GM12878 (cell line): Measurements from ENCODE around the gene SRBD1. TPM values are rescaled to one million over a fixed set of nuclear protein-coding genes. Genes with fewer than 3 reads are reported as not detected.

ENCODE experiments used
- ATAC-seq: fragments of 200-7000 bp; cut with Tn5 transposase; 3 replicates; pipeline ENCODE4 v1.9.1; 2020; ENCODE audit warnings: mild to moderate bottlenecking, moderate library complexity
- BruUV-seq: library from RNA; stranded (reverse); fragments of 400-500 nt; replicated peaks from 2 replicates; lab custom pipeline; 2021; lab: Mats Ljungman, UMichigan
- CTCF ChIA-PET: fragments of 300-600 bp; sonication (Branson Sonifier 250); formaldehyde crosslinking; extraction: SDS; loops from one replicate; lab custom pipeline; 2021; ENCODE audit warnings: inconsistent platforms; lab: Yijun Ruan, JAX
- POLR2A ChIA-PET: fragments of 350-600 bp; formaldehyde crosslinking; extraction: SDS; loops from one replicate; lab custom pipeline; 2021; ENCODE audit warnings: inconsistent platforms; lab: Charles Lee
- RAD21 ChIA-PET: fragments of 300-600 bp; sonication (Branson Sonifier 250); formaldehyde crosslinking; loops from one replicate; lab custom pipeline; 2023; ENCODE audit warnings: antibody characterized with exemption; ENCODE audit not compliant: unreplicated experiment; lab: Charles Lee
- SMC1A ChIA-PET: fragments of 300-600 bp; sonication (Branson Sonifier 250); formaldehyde crosslinking; loops from one replicate; lab custom pipeline; 2023; ENCODE audit not compliant: unreplicated experiment, uncharacterized antibody; lab: Charles Lee
- DNase-seq: peaks from one replicate; pipeline ENCODE4 v3.0.0-alpha.2; 2011; ENCODE audit warnings: low read depth, low spot score
- FAIRE-seq: peaks from 3 replicates; lab custom pipeline; 2011; peaks lifted over from hg19 to GRCh38; lab: Jason Lieb, UNC
- H2AFZ ChIP-seq: 2 replicates; pipeline ENCODE4 v1.6.0; 2011; ENCODE audit warnings: low read depth, low read length, control low read depth; ENCODE audit not compliant: control insufficient read depth
- H3K27ac ChIP-seq: 2 replicates; pipeline ENCODE4 v1.5.1; 2011; ENCODE audit warnings: control low read depth; ENCODE audit not compliant: control insufficient read depth, insufficient read depth
- H3K27me3 ChIP-seq, 2 experiments: replicated peaks in 1 of 2; 2 replicates each; pipeline versions ENCODE4 v1.6.0 to v1.6.1; 2011; ENCODE audit warnings: low read length in 1 of 2; ENCODE audit not compliant: control insufficient read depth in 2 of 2, insufficient read depth in 2 of 2
- H3K36me3 ChIP-seq, 2 experiments: 2 replicates each; pipeline ENCODE4 v1.5.1; 2011; ENCODE audit warnings: low read length in 1 of 2; ENCODE audit not compliant: control insufficient read depth in 2 of 2, insufficient read depth in 2 of 2
- H3K4me1 ChIP-seq: 2 replicates; pipeline ENCODE4 v1.6.1; 2011; ENCODE audit warnings: mild to moderate bottlenecking, low read length, moderate library complexity, mixed read lengths; ENCODE audit not compliant: control insufficient read depth, insufficient read depth
- H3K4me2 ChIP-seq: 2 replicates; pipeline ENCODE4 v1.6.0; 2011; ENCODE audit warnings: control low read depth; ENCODE audit not compliant: control insufficient read depth, insufficient read depth
- H3K4me3 ChIP-seq: fragments of 200-600 bp; sonication (generic); 2 replicates; pipeline ENCODE4 v1.5.1; 2016
- H3K79me2 ChIP-seq: 2 replicates; pipeline ENCODE4 v1.6.0; 2011; ENCODE audit warnings: low read length; ENCODE audit not compliant: control insufficient read depth, insufficient read depth
- H3K9ac ChIP-seq: 2 replicates; pipeline ENCODE4 v1.8.0; 2011; ENCODE audit warnings: low read length, control low read depth, mixed read lengths; ENCODE audit not compliant: control insufficient read depth, insufficient read depth
- H3K9me3 ChIP-seq: replicated peaks from 3 replicates; pipeline ENCODE4 v1.5.1; 2011; ENCODE audit warnings: mild to moderate bottlenecking, low read length; ENCODE audit not compliant: control insufficient read depth, insufficient read depth
- H4K20me1 ChIP-seq: 2 replicates; pipeline ENCODE4 v1.6.0; 2011; ENCODE audit not compliant: control insufficient read depth, insufficient read depth
- DPF2 ChIP-seq: fragments of 450-650 bp; IDR thresholded peaks from 2 replicates; pipeline ENCODE4 v1.6.1; 2017; ENCODE audit warnings: mild to moderate bottlenecking
- HCFC1 ChIP-seq: fragments of 150-350 bp; IDR thresholded peaks from 2 replicates; pipeline ENCODE4 v1.6.1; 2014; ENCODE audit warnings: low read length
- IRF4 ChIP-seq: IDR thresholded peaks from 2 replicates; pipeline ENCODE4 v1.6.1; 2011; ENCODE audit warnings: low read depth, low read length
- NFYB ChIP-seq: IDR thresholded peaks from 2 replicates; pipeline ENCODE4 v1.6.1; 2011; ENCODE audit warnings: low read depth, mild to moderate bottlenecking, low read length, improper control_type of control experiment, moderate library complexity; ENCODE audit not compliant: insufficient read depth
- RFX5 ChIP-seq: IDR thresholded peaks from 2 replicates; pipeline ENCODE4 v1.6.1; 2011; ENCODE audit warnings: low read depth, low read length, improper control_type of control experiment
- STAT1 ChIP-seq: fragments of 450-650 bp; conservative IDR thresholded peaks from 2 replicates; pipeline ENCODE4 v1.6.1; 2014; ENCODE audit warnings: antibody characterized with exemption, mild to moderate bottlenecking
- STAT3 ChIP-seq: IDR thresholded peaks from 2 replicates; pipeline ENCODE4 v1.6.1; 2011; ENCODE audit warnings: low read depth, low read length, improper control_type of control experiment
- WRNIP1 ChIP-seq: IDR thresholded peaks from 2 replicates; pipeline ENCODE4 v1.6.1; 2011; ENCODE audit warnings: low read depth, low read length, improper control_type of control experiment, borderline replicate concordance
- ZNF622 ChIP-seq: fragments of 450-650 bp; IDR thresholded peaks from 2 replicates; pipeline ENCODE4 v1.6.1; 2017; ENCODE audit warnings: mild to moderate bottlenecking, inconsistent platforms
- WGBS: methylation state at CpG from one replicate; pipeline ENCODE4 v1.1.6; 2016; ENCODE audit warnings: low lambda C conversion rate; ENCODE audit not compliant: insufficient replicate concordance, insufficient coverage; ENCODE audit errors: missing lambda C conversion rate; 5-methylcytosine and 5-hydroxymethylcytosine counted together
- in situ Hi-C: fragments of 300-500 bp; cut with MboI; formaldehyde crosslinking; loops from 9 replicates; pipeline ENCODE4 v1.14.3; 2018; ENCODE audit warnings: mixed read lengths
- intact Hi-C: fragments of 100-400 bp; cut with micrococcal nuclease; formaldehyde crosslinking; loops from one replicate; pipeline ENCODE4 v1.14.2; 2022; ENCODE audit not compliant: unreplicated experiment
- polyA plus RNA-seq, 11 experiments: library from polyadenylated mRNA; depleted of rRNA in 4 of 11; unstranded in 6 of 11; stranded (reverse) in 5 of 11; fragments of >200 nt; fragmentation: Nextera tagmentation in 4 of 11; fragmentation: Illumina TruSeq in 1 of 11; extraction: Ambion mirVana in 4 of 11; extraction: Trizol in 1 of 11; gene quantifications; 1 replicate in 1 of 11; 2 replicates in 10 of 11; pipeline versions ENCODE4 v1.2.1 to v1.2.3, GENCODE V29; 2011 to 2016; ENCODE audit warnings: inconsistent platforms in 2 of 11, missing spikeins in 2 of 11, low read depth in 1 of 11
- total RNA-seq, 4 experiments: library from RNA; depleted of rRNA in 3 of 4; stranded (reverse); fragments of >200 nt in 3 of 4; fragmentation: Illumina TruSeq in 1 of 4; extraction: Trizol in 1 of 4; gene quantifications; 2 replicates each; pipeline versions ENCODE4 v1.2.1 to v1.2.3, GENCODE V29; 2013 to 2021
- TF ChIP-seq, protein P1 (sequence below): IDR thresholded peaks from 2 replicates; pipeline ENCODE4 v1.6.1; 2011; ENCODE audit warnings: borderline replicate concordance, low read depth, mild to moderate bottlenecking, moderate library complexity, mixed read lengths, low read length; ENCODE audit not compliant: insufficient read depth; ENCODE audit errors: extremely low read length

SRBD1 gene
- total and polyA plus RNA-seq, 10 of the 15 experiments (the other 5 are each of a cell fraction or from before 2014, with no cell fraction given), result 9.7 to 33.1 (median 20.1) TPM

- POLR2A ChIA-PET, result no interaction called here
- intact Hi-C loops (loop anchor here (5.0 kb wide), 1 partner anchor 352 kb away; no protein-coding TSS in a partner anchor), in situ Hi-C loops (loop anchor here (25.0 kb wide), 1 partner anchor 722 kb away; no protein-coding TSS in a partner anchor)
- TF ChIP-seq NFYB (peak; percentile 85), WRNIP1 (no peak), STAT1 (no peak), IRF4 (no peak), DPF2 (no peak), ZNF622 (no peak), RFX5 (no peak), STAT3 (no peak), HCFC1 (no peak)
- TF ChIP-seq, protein P1, sequence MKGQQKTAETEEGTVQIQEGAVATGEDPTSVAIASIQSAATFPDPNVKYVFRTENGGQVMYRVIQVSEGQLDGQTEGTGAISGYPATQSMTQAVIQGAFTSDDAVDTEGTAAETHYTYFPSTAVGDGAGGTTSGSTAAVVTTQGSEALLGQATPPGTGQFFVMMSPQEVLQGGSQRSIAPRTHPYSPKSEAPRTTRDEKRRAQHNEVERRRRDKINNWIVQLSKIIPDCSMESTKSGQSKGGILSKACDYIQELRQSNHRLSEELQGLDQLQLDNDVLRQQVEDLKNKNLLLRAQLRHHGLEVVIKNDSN, result peak; percentile 21
- CTCF ChIA-PET, result interaction anchor here (1.5 kb wide), 1 partner anchor 138 kb away, joined by 4 read pairs; no protein-coding TSS in a partner anchor
- BruUV-seq, result no TSS peak
- no peaks in the 10 kb centered on the region for H4K20me1 ChIP-seq
- SMC1A ChIA-PET, result interaction anchor here (0.7 to 4.0 kb wide), 2 partner anchors 9 to 296 kb away, joined by 4 to 16 read pairs; no protein-coding TSS in a partner anchor
- H3K27me3 ChIP-seq, result no peaks in the 10 kb centered on the region; a peak in 1 of 4 replicates
- FAIRE-seq (no peak), DNase-seq (no peak), ATAC-seq (no peak)
- no peaks in the 10 kb centered on the region for H3K36me3 ChIP-seq
- H3K4me1 ChIP-seq, result no peaks in the 10 kb centered on the region; the same call in 1 of the 2 replicates
- H3K9me3 ChIP-seq, result no peaks in the 10 kb centered on the region
- H2AFZ ChIP-seq, result no peak overlapping the region
- 11% methylated on average over 2 of the region's 2 CpGs for WGBS
- no peaks in the 10 kb centered on the region for H3K79me2 ChIP-seq
- RAD21 ChIA-PET, result no interaction called here
- no peak overlapping the region for H3K9ac ChIP-seq
- H3K4me2 ChIP-seq, result no peak overlapping the region
- no peak overlapping the region for H3K4me3 ChIP-seq
- H3K27ac ChIP-seq, result no peak overlapping the region
Observed at GRCh38 chr2:45640576-45640975, 29.5 kb upstream of the SRBD1 start.
